Hepatocyte (in vitro differentiated cells): Measurements from ENCODE around the gene PRXL2B. TPM values are rescaled to one million over a fixed set of nuclear protein-coding genes. Genes with fewer than 3 reads are reported as not detected.

Source experiments
- DNase-seq: peaks from one replicate; pipeline ENCODE4 v3.0.0-alpha.2; 2016; ENCODE audit warnings: low spot score
- H2AFZ ChIP-seq: fragments of 200-600 bp; sonication (generic); 2 replicates; pipeline ENCODE4 v1.6.0; 2016; ENCODE audit warnings: antibody characterized with exemption, mild to moderate bottlenecking
- H3K27ac ChIP-seq: fragments of 200-600 bp; sonication (generic); 2 replicates; pipeline ENCODE4 v1.5.1; 2016; ENCODE audit warnings: mild to moderate bottlenecking
- H3K27me3 ChIP-seq: fragments of 200-600 bp; sonication (generic); 2 replicates; pipeline ENCODE4 v1.6.1; 2016
- H3K36me3 ChIP-seq: fragments of 200-600 bp; sonication (generic); replicated peaks from 2 replicates; pipeline ENCODE4 v1.5.1; 2016; ENCODE audit warnings: low read depth; ENCODE audit not compliant: insufficient read depth
- H3K4me1 ChIP-seq: fragments of 200-600 bp; sonication (generic); 2 replicates; pipeline ENCODE4 v1.5.1; 2016; ENCODE audit warnings: mild to moderate bottlenecking, moderate library complexity; ENCODE audit not compliant: insufficient read depth
- H3K4me2 ChIP-seq: fragments of 200-600 bp; sonication (generic); 2 replicates; pipeline ENCODE4 v1.6.0; 2016
- H3K4me3 ChIP-seq: fragments of 200-600 bp; sonication (generic); 2 replicates; pipeline ENCODE4 v1.5.1; 2016; ENCODE audit warnings: mild to moderate bottlenecking
- H3K79me2 ChIP-seq: fragments of 200-600 bp; sonication (generic); 2 replicates; pipeline ENCODE4 v1.6.0; 2017; ENCODE audit warnings: mild to moderate bottlenecking
- H3K9me2 ChIP-seq: fragments of 200-600 bp; sonication (generic); replicated peaks from 2 replicates; pipeline ENCODE4 v1.6.0; 2017; ENCODE audit warnings: mild to moderate bottlenecking; ENCODE audit not compliant: insufficient read depth
- H3K9me3 ChIP-seq: fragments of 200-600 bp; sonication (generic); 2 replicates; pipeline ENCODE4 v1.5.1; 2016; ENCODE audit warnings: low read depth, mild to moderate bottlenecking
- H4K20me1 ChIP-seq: fragments of 200-600 bp; sonication (generic); 2 replicates; pipeline ENCODE4 v1.6.0; 2016; ENCODE audit warnings: mild to moderate bottlenecking; ENCODE audit not compliant: insufficient read depth, poor library complexity, severe bottlenecking
- CTCF ChIP-seq: fragments of 200-600 bp; sonication (generic); IDR thresholded peaks from 2 replicates; pipeline ENCODE4 v1.5.1; 2016; ENCODE audit warnings: antibody characterized with exemption, mild to moderate bottlenecking; ENCODE audit not compliant: poor library complexity
- EZH2 ChIP-seq: fragments of 200-600 bp; sonication (generic); IDR thresholded peaks from 2 replicates; pipeline ENCODE4 v1.6.1; 2016; ENCODE audit warnings: antibody characterized with exemption, mild to moderate bottlenecking, borderline replicate concordance
- EZH2phosphoT487 ChIP-seq: fragments of 200-600 bp; sonication (generic); IDR thresholded peaks from one replicate; pipeline ENCODE4 v1.6.1; 2018; ENCODE audit warnings: antibody characterized with exemption, mild to moderate bottlenecking, low read depth, moderate library complexity; ENCODE audit not compliant: unreplicated experiment, severe bottlenecking
- WGBS: methylation state at CpG from one replicate; pipeline ENCODE4 v1.1.6; 2016; ENCODE audit warnings: low lambda C conversion rate; ENCODE audit errors: missing lambda C conversion rate; 5-methylcytosine and 5-hydroxymethylcytosine counted together
- polyA plus RNA-seq: library from polyadenylated mRNA; unstranded; fragments of >200 nt; fragmentation: Nextera tagmentation; extraction: Ambion mirVana; gene quantifications from 2 replicates; pipeline ENCODE4 v1.2.1, GENCODE V29; 2016
- total RNA-seq: library from RNA; depleted of rRNA; stranded (reverse); fragments of >200 nt; gene quantifications from 2 replicates; pipeline ENCODE4 v1.2.3, GENCODE V29; 2014

PRXL2B gene
- total and polyA plus RNA-seq, 2 experiments from 2014 or later = 36.7 to 41.4 TPM

- H3K79me2 ChIP-seq = no peaks in the 10 kb centered on the region
- H3K9me3 ChIP-seq = no peaks in the 10 kb centered on the region
- WGBS = 82% methylated on average over 18 of the region's 18 CpGs
- TF ChIP-seq EZH2phosphoT487 = no peak
- TF ChIP-seq CTCF = no peak
- TF ChIP-seq EZH2 = no peak
- no peak overlapping the region for H3K4me3 ChIP-seq
- no peaks in the 10 kb centered on the region for H3K36me3 ChIP-seq
- H3K9me2 ChIP-seq = no peaks in the 10 kb centered on the region
- H3K27ac ChIP-seq = no peak overlapping the region
- no peak overlapping the region for H2AFZ ChIP-seq
- H3K4me1 ChIP-seq = no peaks in the 10 kb centered on the region
- no peak for DNase-seq
- no peaks in the 10 kb centered on the region for H3K27me3 ChIP-seq
- H4K20me1 ChIP-seq = no peaks in the 10 kb centered on the region
- H3K4me2 ChIP-seq = no peak overlapping the region
Measured at GRCh38 chr1:2602866-2603520, 16.4 kb downstream of the PRXL2B start.

GRCh38 chr1:2603521-2604155, 17.1 kb downstream of the PRXL2B start:
- Histone ChIP-seq H3K27me3 (no peaks in the 10 kb centered on the region), H2AFZ (no peak overlapping the region), H3K9me3 (no peaks in the 10 kb centered on the region), H3K4me2 (no peak overlapping the region), H3K4me3 (no peak overlapping the region), H3K36me3 (no peaks in the 10 kb centered on the region), H3K4me1 (no peaks in the 10 kb centered on the region), H3K9me2 (no peaks in the 10 kb centered on the region), H3K79me2 (no peaks in the 10 kb centered on the region), H4K20me1 (no peaks in the 10 kb centered on the region), H3K27ac (no peak overlapping the region)
- no peak for TF ChIP-seq EZH2phosphoT487
- no peak for TF ChIP-seq EZH2
- no peak for TF ChIP-seq CTCF
- WGBS = 90% methylated on average over 12 of the region's 25 CpGs
- DNase-seq = no peak

GRCh38 chr1:2604156-2604843, 17.7 kb downstream of the PRXL2B start:
- no peaks in the 10 kb centered on the region for H3K27me3 ChIP-seq
- no peak overlapping the region for H3K27ac ChIP-seq
- no peaks in the 10 kb centered on the region for H3K79me2 ChIP-seq
- H3K36me3 ChIP-seq = no peaks in the 10 kb centered on the region
- no peaks in the 10 kb centered on the region for H3K9me3 ChIP-seq
- no peak overlapping the region for H2AFZ ChIP-seq
- no peak for DNase-seq
- H3K4me2 ChIP-seq = no peak overlapping the region
- WGBS = 87% methylated on average over 18 of the region's 19 CpGs
- TF ChIP-seq EZH2 = no peak
- no peak for TF ChIP-seq CTCF
- no peak for TF ChIP-seq EZH2phosphoT487
- no peak overlapping the region for H3K4me3 ChIP-seq
- H3K9me2 ChIP-seq = no peaks in the 10 kb centered on the region
- no peaks in the 10 kb centered on the region for H4K20me1 ChIP-seq
- no peaks in the 10 kb centered on the region for H3K4me1 ChIP-seq
